Middle frontal gyrus (tissue), 1 donor: ENCODE measurements around the gene CCNG2.

ENCODE experiments used
- DNase-seq: peaks from one replicate; pipeline ENCODE4 v3.0.0-alpha.2; 2015; ENCODE audit warnings: low spot score; ENCODE audit errors: extremely low spot score

Gene CCNG2

GRCh38 chr4:77203380-77204197 lies 46.6 kb downstream of the CCNG2 start:
- peak; percentile 44 for DNase-seq

- no peak for DNase-seq
These were observed 47.6 kb downstream of the CCNG2 start for GRCh38 chr4:77204621-77205020.

- no peak for DNase-seq
These were observed 52.0 kb downstream of the CCNG2 start for GRCh38 chr4:77209012-77209411.

GRCh38 chr4:77209936-77210335 lies 52.9 kb downstream of the CCNG2 start:
- DNase-seq, result no peak

- DNase-seq, result no peak
These were observed 58.1 kb downstream of the CCNG2 start for GRCh38 chr4:77215107-77215506.

- DNase-seq, result no peak
These were observed 60.5 kb downstream of the CCNG2 start for GRCh38 chr4:77217526-77217925.

- DNase-seq, result no peak
These were observed 62.3 kb downstream of the CCNG2 start for GRCh38 chr4:77219266-77219665.
